GM13976 (cell line): ENCODE results near the gene PLCB1.
A peak's percentile ranks its signal among the peaks of the same experiment; 100 is the strongest.

Source experiments
- DNase-seq: peaks from one replicate; pipeline ENCODE4 v3.0.0; 2012; ENCODE audit warnings: low spot score
- CTCF ChIP-seq: IDR thresholded peaks from 2 replicates; pipeline ENCODE4 v1.5.1; 2012; ENCODE audit warnings: borderline replicate concordance, mild to moderate bottlenecking; ENCODE audit not compliant: insufficient read depth; ENCODE audit errors: extremely low read depth, missing control alignments, control extremely low read depth
- in situ Hi-C: fragments of 300-500 bp; cut with MboI; formaldehyde crosslinking; loops from one replicate; pipeline ENCODE4 v1.12.0; 2022; ENCODE audit warnings: low sequenced_read_pairs, mixed read lengths, inconsistent platforms; ENCODE audit not compliant: unreplicated experiment

Gene PLCB1

GRCh38 chr20:8131598-8132483, at the start of gene PLCB1:
PLCB1 (plus strand) TSS chr20:8132266; CDS start chr20:8132652, 386 bp downstream.
- in situ Hi-C loops: loop anchor here (25.0 kb wide), 1 partner anchor 580 kb away; no protein-coding TSS in a partner anchor
- TF ChIP-seq CTCF: peak; percentile 98
- DNase-seq: peak; percentile 88

GRCh38 chr20:8082989-8083388, 49.1 kb upstream of the PLCB1 start:
- in situ Hi-C loops: no loop called here
- no peak for DNase-seq
- no peak for TF ChIP-seq CTCF

GRCh38 chr20:8089668-8090067, 42.4 kb upstream of the PLCB1 start:
- in situ Hi-C loops: no loop called here
- no peak for DNase-seq
- no peak for TF ChIP-seq CTCF

GRCh38 chr20:8094415-8094818, 37.6 kb upstream of the PLCB1 start:
- TF ChIP-seq CTCF: no peak
- DNase-seq: no peak
- in situ Hi-C loops: no loop called here

GRCh38 chr20:8094850-8095249, 37.2 kb upstream of the PLCB1 start:
- no peak for DNase-seq
- no peak for TF ChIP-seq CTCF
- in situ Hi-C loops: no loop called here

- DNase-seq: no peak
- no peak for TF ChIP-seq CTCF
- in situ Hi-C loops: no loop called here
Observed at GRCh38 chr20:8095648-8096572, 36.2 kb upstream of the PLCB1 start.
